Osteocyte (in vitro differentiated cells): ENCODE data around the gene PCDH15. TPM values are rescaled to one million over a fixed set of nuclear protein-coding genes. Genes with fewer than 3 reads are reported as not detected.
"Not testable (repeated sequence)": the region's sequence is repeated elsewhere in the genome, so short reads cannot be mapped to it uniquely, and the experiment has no call there.

Experiments used
- DNase-seq: peaks from one replicate; pipeline ENCODE4 v3.0.0; 2021; ENCODE audit warnings: mixed read lengths; ENCODE audit not compliant: unreplicated experiment; ENCODE audit errors: extremely low spot score
- H3K27ac Mint-ChIP-seq: one replicate; pipeline ENCODE4 v1.8.0; 2021; ENCODE audit warnings: mild to moderate bottlenecking, mixed read lengths; ENCODE audit not compliant: unreplicated experiment
- H3K27me3 Mint-ChIP-seq: one replicate; pipeline ENCODE4 v1.8.0; 2021; ENCODE audit warnings: mixed read lengths; ENCODE audit not compliant: unreplicated experiment
- H3K36me3 Mint-ChIP-seq: one replicate; pipeline ENCODE4 v1.8.0; 2021; ENCODE audit warnings: mixed read lengths; ENCODE audit not compliant: unreplicated experiment
- H3K4me1 Mint-ChIP-seq: one replicate; pipeline ENCODE4 v1.8.0; 2021; ENCODE audit warnings: mixed read lengths; ENCODE audit not compliant: unreplicated experiment
- H3K4me3 Mint-ChIP-seq: one replicate; pipeline ENCODE4 v1.8.0; 2021; ENCODE audit warnings: mild to moderate bottlenecking, moderate library complexity, mixed read lengths; ENCODE audit not compliant: unreplicated experiment
- H3K9me3 Mint-ChIP-seq: one replicate; pipeline ENCODE4 v1.8.0; 2021; ENCODE audit warnings: mixed read lengths; ENCODE audit not compliant: unreplicated experiment
- CTCF ChIP-seq: fragments of 200-600 bp; sonication (generic); IDR thresholded peaks from 2 replicates; pipeline ENCODE4 v1.5.0; 2021; ENCODE audit warnings: antibody characterized with exemption, mild to moderate bottlenecking, moderate library complexity
- total RNA-seq: library from RNA; stranded (reverse); gene quantifications from 2 replicates; pipeline ENCODE4 v1.2.1, GENCODE V29; 2021

The PCDH15 gene
- total RNA-seq, 1 donor from 2014 or later = 2.6 TPM

- TF ChIP-seq CTCF = no peak
- no peaks in the 10 kb centered on the region for H3K4me1 Mint-ChIP-seq
- H3K36me3 Mint-ChIP-seq = no peaks in the 10 kb centered on the region
- H3K9me3 Mint-ChIP-seq = no peaks in the 10 kb centered on the region
- H3K4me3 Mint-ChIP-seq = no peak overlapping the region
- DNase-seq = no peak
- no peaks in the 10 kb centered on the region for H3K27me3 Mint-ChIP-seq
- no peak overlapping the region for H3K27ac Mint-ChIP-seq
Measured at GRCh38 chr10:53955091-53955490, 845.9 kb downstream of the PCDH15 start.

GRCh38 chr10:53952698-53953630 is 848.1 kb downstream of the PCDH15 start:
- Mint-ChIP-seq H3K27ac (no peak overlapping the region), H3K4me3 (no peak overlapping the region), H3K27me3 (no peaks in the 10 kb centered on the region), H3K9me3 (no peaks in the 10 kb centered on the region), H3K36me3 (no peaks in the 10 kb centered on the region), H3K4me1 (no peaks in the 10 kb centered on the region)
- TF ChIP-seq CTCF = no peak
- DNase-seq = no peak

- H3K27ac Mint-ChIP-seq = no peak overlapping the region
- no peak for TF ChIP-seq CTCF
- no peaks in the 10 kb centered on the region for H3K4me1 Mint-ChIP-seq
- H3K9me3 Mint-ChIP-seq = no peaks in the 10 kb centered on the region
- H3K4me3 Mint-ChIP-seq = no peak overlapping the region
- no peaks in the 10 kb centered on the region for H3K27me3 Mint-ChIP-seq
- no peaks in the 10 kb centered on the region for H3K36me3 Mint-ChIP-seq
- no peak for DNase-seq
Measured at GRCh38 chr10:53939654-53940053, 861.4 kb downstream of the PCDH15 start.

GRCh38 chr10:53930648-53931047 is 870.4 kb downstream of the PCDH15 start:
- peaks cover 8% of the 10 kb centered on the region for H3K9me3 Mint-ChIP-seq
- TF ChIP-seq CTCF = no peak
- no peak for DNase-seq
- no peaks in the 10 kb centered on the region for H3K36me3 Mint-ChIP-seq
- no peaks in the 10 kb centered on the region for H3K4me1 Mint-ChIP-seq
- H3K27me3 Mint-ChIP-seq = no peaks in the 10 kb centered on the region
- H3K27ac Mint-ChIP-seq = no peak overlapping the region
- no peak overlapping the region for H3K4me3 Mint-ChIP-seq

GRCh38 chr10:53924051-53924700 is 876.9 kb downstream of the PCDH15 start:
- H3K4me3 Mint-ChIP-seq, H3K4me1 Mint-ChIP-seq, H3K27ac Mint-ChIP-seq, H3K36me3 Mint-ChIP-seq, H3K27me3 Mint-ChIP-seq: not testable (repeated sequence)
- H3K9me3 Mint-ChIP-seq = peaks cover 16% of the 10 kb centered on the region
- DNase-seq = peak; percentile 79
